K562 (cell line): ENCODE measurements around the gene ABHD3.

Source experiments
- TF ChIP-seq, protein P1 (sequence below): fragments of 250-450 bp; sonication (Bioruptor Pico); IDR thresholded peaks from 2 replicates; pipeline ENCODE4 v1.8.0; 2021; ENCODE audit warnings: moderate library complexity, mild to moderate bottlenecking, inconsistent platforms
- TF ChIP-seq, protein P2 (sequence below): sonication (generic); formaldehyde crosslinking; IDR thresholded peaks from 2 replicates; pipeline ENCODE4 v1.8.1; 2023; ENCODE audit warnings: mild to moderate bottlenecking, missing genetic modification reagents

DNA sequence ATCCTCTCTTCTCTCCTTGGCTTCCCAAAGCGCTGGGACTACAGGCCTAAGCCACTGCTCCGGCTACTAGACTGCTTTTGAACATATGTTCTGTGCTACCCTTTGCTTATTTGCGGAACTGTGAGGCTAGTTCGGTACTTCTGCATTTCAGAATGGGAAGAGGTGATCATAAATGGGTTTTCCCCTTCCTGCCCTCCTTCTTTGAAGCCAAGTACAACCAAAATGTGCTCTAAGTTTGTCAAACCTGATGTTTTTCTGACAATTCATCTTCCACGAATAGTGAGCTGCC lies 102.3 kb downstream of the ABHD3 start:
- TF ChIP-seq, protein P1, sequence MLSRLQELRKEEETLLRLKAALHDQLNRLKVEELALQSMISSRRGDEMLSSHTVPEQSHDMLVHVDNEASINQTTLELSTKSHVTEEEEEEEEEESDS = no peak
- TF ChIP-seq, protein P2, sequence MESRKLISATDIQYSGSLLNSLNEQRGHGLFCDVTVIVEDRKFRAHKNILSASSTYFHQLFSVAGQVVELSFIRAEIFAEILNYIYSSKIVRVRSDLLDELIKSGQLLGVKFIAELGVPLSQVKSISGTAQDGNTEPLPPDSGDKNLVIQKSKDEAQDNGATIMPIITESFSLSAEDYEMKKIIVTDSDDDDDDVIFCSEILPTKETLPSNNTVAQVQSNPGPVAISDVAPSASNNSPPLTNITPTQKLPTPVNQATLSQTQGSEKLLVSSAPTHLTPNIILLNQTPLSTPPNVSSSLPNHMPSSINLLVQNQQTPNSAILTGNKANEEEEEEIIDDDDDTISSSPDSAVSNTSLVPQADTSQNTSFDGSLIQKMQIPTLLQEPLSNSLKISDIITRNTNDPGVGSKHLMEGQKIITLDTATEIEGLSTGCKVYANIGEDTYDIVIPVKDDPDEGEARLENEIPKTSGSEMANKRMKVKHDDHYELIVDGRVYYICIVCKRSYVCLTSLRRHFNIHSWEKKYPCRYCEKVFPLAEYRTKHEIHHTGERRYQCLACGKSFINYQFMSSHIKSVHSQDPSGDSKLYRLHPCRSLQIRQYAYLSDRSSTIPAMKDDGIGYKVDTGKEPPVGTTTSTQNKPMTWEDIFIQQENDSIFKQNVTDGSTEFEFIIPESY = no peak
